H1 (cell line): ENCODE data around the gene RMRP. TPM values are rescaled to one million over a fixed set of nuclear protein-coding genes. Genes with fewer than 3 reads are reported as not detected.

Experiments used
- CHD7 ChIP-seq: fragments of 300-600 bp; sonication (generic); IDR thresholded peaks from 2 replicates; pipeline ENCODE4 v1.7.1; 2012; ENCODE audit warnings: low read length, moderate library complexity, mild to moderate bottlenecking, inconsistent platforms; ENCODE audit not compliant: insufficient replicate concordance
- NANOG ChIP-seq: IDR thresholded peaks from 2 replicates; pipeline ENCODE4 v1.6.1; 2011; ENCODE audit warnings: low read length, low read depth, mild to moderate bottlenecking, inconsistent platforms; ENCODE audit not compliant: insufficient read depth, poor library complexity, severe bottlenecking
- NRF1 ChIP-seq: IDR thresholded peaks from 2 replicates; pipeline ENCODE4 v1.6.1; 2011; ENCODE audit warnings: mild to moderate bottlenecking, low read depth, low read length, improper control_type of control experiment
- SAP30 ChIP-seq: fragments of 300-600 bp; sonication (generic); IDR thresholded peaks from 2 replicates; pipeline ENCODE4 v1.7.1; 2012; ENCODE audit warnings: low read length, moderate library complexity, mild to moderate bottlenecking, inconsistent platforms; ENCODE audit not compliant: insufficient read depth, insufficient replicate concordance
- polyA plus RNA-seq, 7 experiments: library from polyadenylated mRNA; depleted of rRNA in 3 of 7; stranded (reverse) in 5 of 7; unstranded in 2 of 7; fragments of >200 nt in 5 of 7; fragments of 200-250 nt in 2 of 7; gene quantifications; 1 replicate in 5 of 7; 2 replicates in 1 of 7; 4 replicates in 1 of 7; pipeline versions ENCODE4 v1.2.1 to v1.2.3, GENCODE V29; 2011 to 2013; ENCODE audit warnings: missing spikeins in 2 of 7, mixed read lengths in 2 of 7
- total RNA-seq: library from RNA; stranded (reverse); fragmentation: NEBNext Ultra II Directional; extraction: Animal tissue kit (Norgen Biotek cat#: 25700); gene quantifications from 2 replicates; pipeline ENCODE4 v1.2.1, GENCODE V29; 2021

RMRP gene
- total and polyA plus RNA-seq, 2 of the 8 experiments (the other 6 are each of a cell fraction or from before 2014, with no cell fraction given), result 169 to 14,987 TPM

- no peak for TF ChIP-seq CHD7
- TF ChIP-seq SAP30, result no peak
- TF ChIP-seq NANOG, result no peak
- TF ChIP-seq NRF1, result no peak
- TF ChIP-seq, all 59 proteins: peak for 0
These were observed 22.1 kb downstream of the RMRP start (continued) for GRCh38 chr9:35635730-35636129.
